Esophagus muscularis mucosa (tissue), 3 donors: Measurements from ENCODE around the gene PHF21A.

Experiments used
- EP300 ChIP-seq: sonication (generic); formaldehyde crosslinking; IDR thresholded peaks from one replicate; pipeline ENCODE4 v1.6.1; 2017; ENCODE audit warnings: antibody characterized with exemption
- TF ChIP-seq, protein P1 (sequence below), 3 experiments: fragments of 200-600 bp in 2 of 3; fragments of 450-650 bp in 1 of 3; sonication (generic) in 2 of 3; IDR thresholded peaks; one replicate each; pipeline ENCODE4 v1.5.1; 2017 to 2019; ENCODE audit warnings: antibody characterized with exemption in 3 of 3, mild to moderate bottlenecking in 2 of 3, moderate library complexity in 1 of 3

DNA sequence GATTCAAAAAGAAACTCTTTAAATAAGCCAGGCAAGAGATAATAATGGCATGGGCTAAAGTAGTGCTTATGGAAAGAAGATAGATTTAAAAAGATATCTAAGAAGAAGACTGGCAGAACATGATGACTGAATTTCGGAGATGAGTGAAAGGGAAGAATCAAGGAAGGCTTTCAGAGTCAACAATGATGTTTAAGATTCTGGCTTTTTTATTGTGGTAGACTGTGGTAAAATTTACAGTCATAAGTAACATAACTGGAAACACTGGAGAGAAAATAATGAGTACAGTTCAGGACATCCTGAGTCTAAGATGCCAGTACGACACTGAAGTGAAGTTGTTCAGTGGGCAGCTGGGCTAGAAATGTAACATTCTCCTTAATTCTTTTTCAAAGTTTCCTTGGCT lies 85.2 kb downstream of the PHF21A start:
- TF ChIP-seq, protein P1, sequence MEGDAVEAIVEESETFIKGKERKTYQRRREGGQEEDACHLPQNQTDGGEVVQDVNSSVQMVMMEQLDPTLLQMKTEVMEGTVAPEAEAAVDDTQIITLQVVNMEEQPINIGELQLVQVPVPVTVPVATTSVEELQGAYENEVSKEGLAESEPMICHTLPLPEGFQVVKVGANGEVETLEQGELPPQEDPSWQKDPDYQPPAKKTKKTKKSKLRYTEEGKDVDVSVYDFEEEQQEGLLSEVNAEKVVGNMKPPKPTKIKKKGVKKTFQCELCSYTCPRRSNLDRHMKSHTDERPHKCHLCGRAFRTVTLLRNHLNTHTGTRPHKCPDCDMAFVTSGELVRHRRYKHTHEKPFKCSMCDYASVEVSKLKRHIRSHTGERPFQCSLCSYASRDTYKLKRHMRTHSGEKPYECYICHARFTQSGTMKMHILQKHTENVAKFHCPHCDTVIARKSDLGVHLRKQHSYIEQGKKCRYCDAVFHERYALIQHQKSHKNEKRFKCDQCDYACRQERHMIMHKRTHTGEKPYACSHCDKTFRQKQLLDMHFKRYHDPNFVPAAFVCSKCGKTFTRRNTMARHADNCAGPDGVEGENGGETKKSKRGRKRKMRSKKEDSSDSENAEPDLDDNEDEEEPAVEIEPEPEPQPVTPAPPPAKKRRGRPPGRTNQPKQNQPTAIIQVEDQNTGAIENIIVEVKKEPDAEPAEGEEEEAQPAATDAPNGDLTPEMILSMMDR (IDR thresholded peaks at IDR 0.05), result no peak
- no peak for TF ChIP-seq EP300
